KMS-11 (cell line): ENCODE measurements around the gene SPTLC3.

Experiments used
- H2AFZ ChIP-seq: fragments of 200-600 bp; sonication (generic); 2 replicates; pipeline ENCODE4 v1.6.1; 2016; ENCODE audit warnings: antibody characterized with exemption, mixed run types, low read depth
- H3K27ac ChIP-seq: fragments of 200-600 bp; sonication (generic); 2 replicates; pipeline ENCODE4 v1.6.1; 2016; ENCODE audit warnings: mild to moderate bottlenecking, mixed run types
- H3K27me3 ChIP-seq: fragments of 200-600 bp; sonication (generic); 2 replicates; pipeline ENCODE4 v1.6.1; 2017; ENCODE audit warnings: mild to moderate bottlenecking, low read depth, mixed run types, moderate library complexity; ENCODE audit not compliant: insufficient read depth
- H3K36me3 ChIP-seq: fragments of 200-600 bp; sonication (generic); 2 replicates; pipeline ENCODE4 v1.6.1; 2017; ENCODE audit warnings: mild to moderate bottlenecking, mixed run types; ENCODE audit not compliant: insufficient read depth
- H3K4me1 ChIP-seq: fragments of 200-600 bp; sonication (generic); 2 replicates; pipeline ENCODE4 v1.6.1; 2016; ENCODE audit warnings: mild to moderate bottlenecking, low read depth, mixed run types; ENCODE audit not compliant: poor library complexity, severe bottlenecking
- H3K4me2 ChIP-seq: fragments of 200-600 bp; sonication (generic); 2 replicates; pipeline ENCODE4 v1.7.0; 2016; ENCODE audit warnings: mild to moderate bottlenecking, mixed run types
- H3K4me3 ChIP-seq: fragments of 200-600 bp; sonication (generic); IDR thresholded peaks from 2 replicates; pipeline ENCODE4 v1.6.1; 2017; ENCODE audit warnings: low read depth, low read length, mixed read lengths; ENCODE audit not compliant: insufficient read depth
- H3K79me2 ChIP-seq: fragments of 200-600 bp; sonication (generic); 2 replicates; pipeline ENCODE4 v1.6.1; 2016; ENCODE audit warnings: low read depth, mixed run types; ENCODE audit not compliant: insufficient read depth
- H3K9ac ChIP-seq: fragments of 200-600 bp; sonication (generic); 2 replicates; pipeline ENCODE4 v1.6.1; 2016; ENCODE audit warnings: mild to moderate bottlenecking, mixed run types
- H4K20me1 ChIP-seq: fragments of 200-600 bp; sonication (generic); 2 replicates; pipeline ENCODE4 v1.6.1; 2016; ENCODE audit warnings: mild to moderate bottlenecking, mixed run types; ENCODE audit not compliant: insufficient read depth
- CTCF ChIP-seq: fragments of 200-600 bp; sonication (generic); conservative IDR thresholded peaks from 2 replicates; pipeline ENCODE4 v1.6.1; 2017; ENCODE audit warnings: low read depth, mild to moderate bottlenecking, antibody characterized with exemption, low read length, moderate library complexity, mixed read lengths

Gene SPTLC3

GRCh38 chr20:13041574-13042457 is 33.0 kb downstream of the SPTLC3 start:
- Histone ChIP-seq H3K36me3 (no peaks in the 10 kb centered on the region), H3K4me2 (no peak overlapping the region), H3K27me3 (no peaks in the 10 kb centered on the region), H3K9ac (no peak overlapping the region), H3K4me1 (no peaks in the 10 kb centered on the region), H3K27ac (no peak overlapping the region), H2AFZ (no peak overlapping the region), H3K4me3 (no peak overlapping the region), H3K79me2 (no peaks in the 10 kb centered on the region), H4K20me1 (no peaks in the 10 kb centered on the region)
- TF ChIP-seq CTCF: no peak

GRCh38 chr20:13042458-13042794 is 33.7 kb downstream of the SPTLC3 start:
- Histone ChIP-seq H3K4me3 (no peak overlapping the region), H3K27ac (no peak overlapping the region), H3K36me3 (no peaks in the 10 kb centered on the region), H3K9ac (no peak overlapping the region), H3K79me2 (no peaks in the 10 kb centered on the region), H2AFZ (no peak overlapping the region), H3K27me3 (no peaks in the 10 kb centered on the region), H3K4me1 (no peaks in the 10 kb centered on the region), H4K20me1 (no peaks in the 10 kb centered on the region), H3K4me2 (no peak overlapping the region)
- no peak for TF ChIP-seq CTCF

GRCh38 chr20:13046409-13046808 is 37.6 kb downstream of the SPTLC3 start:
- H3K36me3 ChIP-seq: no peaks in the 10 kb centered on the region
- TF ChIP-seq CTCF: no peak
- H3K79me2 ChIP-seq: no peaks in the 10 kb centered on the region
- H2AFZ ChIP-seq: no peak overlapping the region
- H4K20me1 ChIP-seq: no peaks in the 10 kb centered on the region
- no peaks in the 10 kb centered on the region for H3K27me3 ChIP-seq
- no peak overlapping the region for H3K27ac ChIP-seq
- H3K4me2 ChIP-seq: no peak overlapping the region
- no peak overlapping the region for H3K9ac ChIP-seq
- H3K4me3 ChIP-seq: no peak overlapping the region
- H3K4me1 ChIP-seq: no peaks in the 10 kb centered on the region

- H3K4me1 ChIP-seq: no peaks in the 10 kb centered on the region
- no peaks in the 10 kb centered on the region for H3K27me3 ChIP-seq
- no peaks in the 10 kb centered on the region for H3K79me2 ChIP-seq
- no peaks in the 10 kb centered on the region for H3K36me3 ChIP-seq
- no peak overlapping the region for H3K4me3 ChIP-seq
- TF ChIP-seq CTCF: no peak
- H4K20me1 ChIP-seq: no peaks in the 10 kb centered on the region
- H2AFZ ChIP-seq: no peak overlapping the region
- no peak overlapping the region for H3K4me2 ChIP-seq
- H3K9ac ChIP-seq: no peak overlapping the region
- H3K27ac ChIP-seq: no peak overlapping the region
Measured at GRCh38 chr20:13054011-13054410, 45.2 kb downstream of the SPTLC3 start.
